Right lobe of liver (tissue), 6 donors: ENCODE measurements around the gene DLG2. TPM values are rescaled to one million over a fixed set of nuclear protein-coding genes. Genes with fewer than 3 reads are reported as not detected.

Experiments
- ATAC-seq, 4 donors: fragments of 200-7000 bp; cut with Tn5 transposase; one replicate each; pipeline ENCODE4 v1.9.1; 2020; ENCODE audit warnings: mild to moderate bottlenecking in 4 of 4, moderate library complexity in 4 of 4
- DNase-seq, 3 donors: peaks; one replicate each; pipeline ENCODE4 v3.0.0-alpha.2; 2020
- H3K27ac ChIP-seq, 3 donors: fragments of 200-600 bp; one replicate each; pipeline ENCODE4 v1.8.0; 2022
- H3K27me3 ChIP-seq, 2 donors: fragments of 200-600 bp; one replicate each; pipeline ENCODE4 v1.8.0; 2022
- H3K36me3 ChIP-seq, 4 donors: fragments of 200-600 bp; sonication (generic) in 1 of 4; one replicate each; pipeline versions ENCODE4 v1.5.1 to v1.8.0; 2017 to 2022; ENCODE audit warnings: control low read depth in 1 of 4
- H3K4me1 ChIP-seq, 4 donors: fragments of 200-600 bp; sonication (generic) in 1 of 4; one replicate each; pipeline versions ENCODE4 v1.5.1 to v1.8.0; 2017 to 2022; ENCODE audit warnings: control low read depth in 1 of 4
- H3K4me3 ChIP-seq, 3 donors: fragments of 200-600 bp; one replicate each; pipeline ENCODE4 v1.8.0; 2022
- H3K9me3 ChIP-seq, 4 donors: fragments of 200-600 bp; sonication (generic) in 1 of 4; one replicate each; pipeline versions ENCODE4 v1.5.1 to v1.8.0; 2017 to 2022; ENCODE audit warnings: control low read depth in 1 of 4
- POLR2A ChIP-seq: fragments of 450-650 bp; IDR thresholded peaks from one replicate; pipeline ENCODE4 v1.6.1; 2017; ENCODE audit warnings: antibody characterized with exemption, mild to moderate bottlenecking
- WGBS: methylation state at CpG from one replicate; pipeline ENCODE4 v1.1.6; 2018; ENCODE audit warnings: low coverage, low lambda C conversion rate; ENCODE audit not compliant: insufficient coverage; ENCODE audit errors: missing lambda C conversion rate; 5-methylcytosine and 5-hydroxymethylcytosine counted together
- intact Hi-C, 2 donors: fragments of 100-400 bp; cut with DNase I; formaldehyde crosslinking; loops; one replicate each; pipeline versions ENCODE4 v1.11.2 to v1.14.1; 2022
- total RNA-seq, 6 experiments: library from RNA; depleted of rRNA in 2 of 6; stranded (reverse); fragments of >200 nt in 2 of 6; fragmentation: NEBNext Ultra II Directional in 3 of 6; extraction: Animal tissue kit (Norgen Biotek cat#: 25700) in 3 of 6; gene quantifications; one replicate each; pipeline versions ENCODE4 v1.1.0 to v1.2.4, GENCODE V29; 2016 to 2023
- TF ChIP-seq, protein P1 (sequence below), 4 donors: fragments of 200-600 bp in 3 of 4; fragments of 450-650 bp in 1 of 4; IDR thresholded peaks; one replicate each; pipeline versions ENCODE4 v1.5.1 to v1.8.0; 2016 to 2022; ENCODE audit warnings: antibody characterized with exemption in 4 of 4, mild to moderate bottlenecking in 2 of 4
- donor health status: DM: no; HTN: yes; CAD: no.
- donor health status: DM: no; HTN: no; CAD: no.
- donor health status: DM: no; HTN: no; CAD: no.
- donor health status: DM: no; HTN: yes; CAD: no.
- donor health status: DM: no; HTN: yes; CAD: no.

Gene DLG2
- total RNA-seq, 6 experiments from 2014 or later = 1.2 to 6.4 (median 2.5) TPM

- no peaks in the 10 kb centered on the region for H3K27me3 ChIP-seq
- H3K4me3 ChIP-seq = no peak overlapping the region
- intact Hi-C loops = no loop called here
- H3K4me1 ChIP-seq = no peaks in the 10 kb centered on the region
- ATAC-seq (no peak), DNase-seq (no peak)
- no peak overlapping the region for H3K27ac ChIP-seq
- 71% methylated on average over 5 of the region's 5 CpGs for WGBS
- TF ChIP-seq, protein P1, sequence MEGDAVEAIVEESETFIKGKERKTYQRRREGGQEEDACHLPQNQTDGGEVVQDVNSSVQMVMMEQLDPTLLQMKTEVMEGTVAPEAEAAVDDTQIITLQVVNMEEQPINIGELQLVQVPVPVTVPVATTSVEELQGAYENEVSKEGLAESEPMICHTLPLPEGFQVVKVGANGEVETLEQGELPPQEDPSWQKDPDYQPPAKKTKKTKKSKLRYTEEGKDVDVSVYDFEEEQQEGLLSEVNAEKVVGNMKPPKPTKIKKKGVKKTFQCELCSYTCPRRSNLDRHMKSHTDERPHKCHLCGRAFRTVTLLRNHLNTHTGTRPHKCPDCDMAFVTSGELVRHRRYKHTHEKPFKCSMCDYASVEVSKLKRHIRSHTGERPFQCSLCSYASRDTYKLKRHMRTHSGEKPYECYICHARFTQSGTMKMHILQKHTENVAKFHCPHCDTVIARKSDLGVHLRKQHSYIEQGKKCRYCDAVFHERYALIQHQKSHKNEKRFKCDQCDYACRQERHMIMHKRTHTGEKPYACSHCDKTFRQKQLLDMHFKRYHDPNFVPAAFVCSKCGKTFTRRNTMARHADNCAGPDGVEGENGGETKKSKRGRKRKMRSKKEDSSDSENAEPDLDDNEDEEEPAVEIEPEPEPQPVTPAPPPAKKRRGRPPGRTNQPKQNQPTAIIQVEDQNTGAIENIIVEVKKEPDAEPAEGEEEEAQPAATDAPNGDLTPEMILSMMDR (IDR thresholded peaks at IDR 0.05) = no peak
- no peak for TF ChIP-seq POLR2A
- no peaks in the 10 kb centered on the region for H3K36me3 ChIP-seq
- no peaks in the 10 kb centered on the region for H3K9me3 ChIP-seq
Observed at GRCh38 chr11:83471831-83472727, 2155.1 kb downstream of the DLG2 start.

DNA sequence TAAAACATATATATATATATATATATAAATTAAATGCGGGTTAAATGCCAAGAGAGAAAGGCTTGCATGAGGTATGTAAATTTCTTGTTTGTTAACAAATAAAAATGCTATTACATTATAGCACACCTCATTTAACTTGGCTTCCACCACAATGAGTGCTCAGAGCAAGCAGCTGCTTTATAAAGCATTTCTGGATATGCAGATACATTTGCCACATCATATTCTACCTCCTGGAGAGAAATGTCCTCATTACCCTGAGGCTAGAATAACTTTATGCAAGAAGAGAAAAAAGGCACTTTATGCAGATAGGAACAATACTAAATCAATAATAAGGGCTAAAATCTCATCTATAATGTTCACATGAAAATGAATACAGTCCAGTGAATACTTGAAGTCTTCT lies 2159.3 kb downstream of the DLG2 start:
- H3K9me3 ChIP-seq = peaks cover 0 to 3% (median 0%) of the 10 kb centered on the region in 4 donors
- 90% methylated on average over 1 of the region's 1 CpG for WGBS
- no peak for TF ChIP-seq POLR2A
- TF ChIP-seq, protein P1 (IDR thresholded peaks at IDR 0.05) = no peak
- ATAC-seq (no peak), DNase-seq (no peak)
- H3K4me3 ChIP-seq = no peak overlapping the region
- no peak overlapping the region for H3K27ac ChIP-seq
- H3K36me3 ChIP-seq = no peaks in the 10 kb centered on the region
- no peaks in the 10 kb centered on the region for H3K4me1 ChIP-seq
- no peaks in the 10 kb centered on the region for H3K27me3 ChIP-seq
- intact Hi-C loops = no loop called here

GRCh38 chr11:83464160-83464944 lies 2162.8 kb downstream of the DLG2 start:
- TF ChIP-seq POLR2A = no peak
- TF ChIP-seq, protein P1 (IDR thresholded peaks at IDR 0.05) = no peak
- Histone ChIP-seq H3K4me1 (no peaks in the 10 kb centered on the region), H3K36me3 (no peaks in the 10 kb centered on the region), H3K4me3 (no peak overlapping the region), H3K9me3 (peaks cover 0 to 3% (median 0%) of the 10 kb centered on the region in 4 donors), H3K27ac (no peak overlapping the region), H3K27me3 (no peaks in the 10 kb centered on the region)
- ATAC-seq (no peak), DNase-seq (no peak)
- intact Hi-C loops = no loop called here
- WGBS = 96% methylated on average over 3 of the region's 3 CpGs

DNA sequence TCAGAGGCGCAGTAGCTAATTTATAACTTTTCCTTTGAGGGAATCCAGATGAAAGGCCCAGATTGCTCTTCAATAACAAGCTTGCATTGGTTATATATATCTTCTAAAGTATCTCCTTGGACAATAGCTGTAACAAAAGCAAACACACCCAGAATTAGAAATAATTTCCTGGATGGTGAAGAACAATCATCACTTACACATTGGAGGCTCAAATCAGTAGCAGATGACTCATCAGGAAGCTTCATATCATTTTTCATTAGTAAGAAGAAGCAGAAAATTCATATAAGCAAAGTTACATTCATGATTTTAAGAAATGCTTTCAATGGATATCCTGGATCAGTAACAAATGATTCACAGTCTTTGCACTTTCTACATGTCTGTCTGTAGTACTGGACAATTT lies 2167.3 kb downstream of the DLG2 start:
- WGBS = 71% methylated on average over 1 of the region's 1 CpG
- H3K27me3 ChIP-seq = no peaks in the 10 kb centered on the region
- H3K36me3 ChIP-seq = no peaks in the 10 kb centered on the region
- no peaks in the 10 kb centered on the region for H3K4me1 ChIP-seq
- intact Hi-C loops = no loop called here
- ATAC-seq (no peak), DNase-seq (no peak)
- H3K4me3 ChIP-seq = no peak overlapping the region
- H3K9me3 ChIP-seq = no peaks in the 10 kb centered on the region
- TF ChIP-seq, protein P1 (IDR thresholded peaks at IDR 0.05) = no peak
- no peak for TF ChIP-seq POLR2A
- H3K27ac ChIP-seq = no peak overlapping the region
